NCI-H774 (cell line): Measurements from ENCODE around the gene CNRIP1.
"Not testable (repeated sequence)": the region's sequence is repeated elsewhere in the genome, so short reads cannot be mapped to it uniquely, and the experiment has no call there.

ENCODE experiments used
- DNase-seq: peaks from one replicate; lab custom pipeline; 2025; lab: John Stamatoyannopoulos, UW

The CNRIP1 gene, protein sequence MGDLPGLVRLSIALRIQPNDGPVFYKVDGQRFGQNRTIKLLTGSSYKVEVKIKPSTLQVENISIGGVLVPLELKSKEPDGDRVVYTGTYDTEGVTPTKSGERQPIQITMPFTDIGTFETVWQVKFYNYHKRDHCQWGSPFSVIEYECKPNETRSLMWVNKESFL

DNA sequence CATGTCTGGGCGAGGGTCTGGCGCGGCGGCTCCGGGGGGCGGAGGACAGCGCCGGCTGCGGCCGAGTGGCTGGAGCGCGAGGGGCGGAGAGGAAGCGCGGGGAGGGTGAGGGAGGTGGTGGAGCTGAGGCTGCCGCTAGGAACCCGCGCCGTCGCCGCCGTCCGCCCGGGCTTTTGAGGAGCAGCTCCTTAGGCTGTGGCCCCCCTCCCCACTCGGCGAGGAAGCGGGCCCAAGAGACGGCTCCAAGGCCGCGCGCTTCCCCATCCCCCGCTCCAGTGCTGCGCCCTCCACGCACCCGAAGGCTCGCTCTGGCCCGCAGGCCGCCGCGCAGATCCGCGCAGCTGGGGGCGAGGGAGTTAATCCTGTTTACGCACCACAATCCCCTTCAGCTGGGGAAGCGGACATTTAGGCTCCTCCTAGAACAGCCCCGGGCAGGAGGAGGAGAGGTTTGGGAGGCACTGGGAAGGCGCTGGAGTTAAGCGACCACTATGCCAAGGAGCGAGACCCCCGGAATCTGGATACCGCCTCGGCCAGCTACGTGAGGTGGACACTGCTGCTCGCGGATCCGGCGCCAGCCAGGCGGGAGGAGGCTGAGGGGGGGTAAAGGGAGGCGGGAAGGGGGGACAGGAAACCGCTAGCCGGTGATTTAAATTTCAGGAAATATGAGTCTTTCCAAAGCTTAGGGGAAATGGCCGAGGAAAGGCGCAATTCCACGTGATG lies at the start of gene CNRIP1:
Gene CNRIP1, minus strand, starts transcription at position 552 of the 720 bp plus-strand sequence. Its CDS starts 549 bp downstream, at position 3.
- DNase-seq = peak; percentile 53

- no peak for DNase-seq
These were observed 49.6 kb upstream of the CNRIP1 start for GRCh38 chr2:68369337-68369734.

DNA sequence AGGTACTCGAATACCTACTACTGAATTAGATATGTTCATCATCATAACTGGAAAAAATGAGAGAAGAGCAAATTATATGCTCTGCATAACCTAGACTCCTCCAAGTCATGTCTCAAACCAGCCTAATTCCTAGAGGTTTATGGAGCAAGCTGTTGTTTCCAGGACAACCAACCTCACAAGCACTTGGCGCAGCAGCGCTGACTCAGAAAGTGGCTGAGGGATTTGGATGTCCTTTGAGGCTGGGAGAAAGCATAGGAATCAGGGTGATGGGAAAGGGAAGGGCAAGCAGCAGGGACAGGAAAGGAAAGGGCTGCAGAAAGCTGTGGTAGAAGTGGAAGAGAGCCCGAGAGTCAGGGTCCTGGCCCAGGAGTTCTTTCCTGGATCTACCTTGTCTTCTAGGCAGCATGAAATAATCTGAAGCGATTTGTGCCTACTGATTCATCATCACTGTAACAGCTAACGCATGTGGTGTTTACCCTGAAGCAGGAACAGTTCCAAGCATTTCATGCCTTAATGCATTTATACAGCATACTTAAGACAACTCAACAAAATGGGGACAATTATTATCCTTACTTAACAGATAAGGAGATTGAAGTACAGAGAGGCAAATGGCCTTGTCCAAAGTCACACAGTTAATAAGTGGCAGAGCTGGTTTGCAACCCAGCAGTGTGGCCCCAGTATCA lies 49.0 kb upstream of the CNRIP1 start:
- DNase-seq = no peak

DNA sequence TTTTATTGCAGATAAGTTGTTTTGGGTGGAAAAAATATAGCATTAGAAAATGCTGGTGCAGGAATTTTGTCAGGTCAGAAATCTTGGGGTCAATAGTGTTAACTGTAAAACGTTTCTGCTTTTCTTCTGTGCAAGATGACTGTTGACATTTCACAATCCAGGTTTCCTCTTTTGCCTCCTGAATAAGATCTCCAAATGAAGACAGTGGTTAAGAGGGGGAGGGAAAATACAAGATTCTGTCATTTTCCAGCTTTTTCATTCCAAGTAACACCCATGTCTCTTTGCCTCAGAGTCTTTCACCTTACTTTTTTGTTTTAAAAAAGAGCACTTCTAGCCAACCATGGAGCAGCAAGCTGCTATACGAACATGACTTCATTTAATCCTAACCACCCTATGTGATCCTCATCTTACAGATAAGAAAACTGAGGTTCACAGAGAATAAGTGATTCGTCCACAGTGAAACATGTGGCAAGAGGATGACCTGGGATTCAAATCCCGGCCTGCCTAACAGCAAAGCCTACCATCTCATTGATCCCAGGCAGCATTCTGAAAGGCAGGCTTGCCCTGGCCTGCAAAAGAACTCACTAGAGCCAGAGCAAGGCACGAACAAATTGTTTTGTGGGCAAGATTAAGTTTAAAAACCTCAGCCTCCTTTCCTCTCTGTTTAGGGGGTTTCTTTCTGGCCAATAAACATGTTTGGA lies 48.4 kb upstream of the CNRIP1 start:
- DNase-seq = no peak

- DNase-seq = no peak
These were observed 46.4 kb upstream of the CNRIP1 start for GRCh38 chr2:68366083-68366560.

- DNase-seq = no peak
These were observed 45.3 kb upstream of the CNRIP1 start, which contains the start of gene PLEK for GRCh38 chr2:68365087-68365486. Gene PLEK, plus strand, starts transcription at chr2:68365282. Its CDS starts 70 bp downstream, at chr2:68365352.

DNA sequence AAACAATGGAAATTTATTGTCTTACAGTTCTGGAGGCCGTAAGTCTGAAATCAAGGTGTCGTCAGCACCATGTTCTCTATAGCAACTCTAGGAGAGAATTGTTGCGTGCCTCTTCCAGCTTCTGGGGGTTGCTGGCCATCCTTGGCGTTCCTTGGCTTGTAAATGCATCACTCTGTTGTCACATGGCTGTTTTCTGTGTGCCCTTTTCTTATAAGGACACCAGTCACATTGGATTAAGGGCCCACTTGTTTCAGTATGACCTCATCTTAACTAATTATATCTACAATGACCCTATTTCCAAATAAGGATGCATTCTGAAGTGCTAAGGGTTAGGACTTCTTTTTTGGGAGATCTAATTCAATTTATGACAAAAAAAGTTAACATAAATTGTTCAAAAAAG lies 44.0 kb upstream of the CNRIP1 start:
- no peak for DNase-seq

- no peak for DNase-seq
These were observed 43.0 kb upstream of the CNRIP1 start for GRCh38 chr2:68362749-68363148.

DNA sequence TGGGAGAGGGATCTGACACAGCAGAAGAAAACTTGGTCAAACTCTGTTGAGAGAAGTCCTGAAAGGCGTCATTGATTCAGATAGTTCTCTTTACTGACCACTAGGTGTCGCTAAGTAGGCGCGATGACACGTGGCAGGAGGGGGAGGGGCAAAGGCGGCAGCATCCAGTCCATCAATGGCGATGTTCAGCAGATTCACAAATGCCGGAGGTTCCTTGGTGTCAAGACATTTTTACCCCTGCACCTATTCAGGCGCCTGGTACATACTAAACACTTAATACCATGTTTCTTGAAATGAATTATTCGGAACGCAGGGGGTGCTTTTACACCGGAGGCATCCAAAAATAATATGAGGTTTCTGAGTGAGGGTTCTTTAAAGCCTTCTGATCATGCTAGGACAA lies 42.3 kb upstream of the CNRIP1 start:
- peak; percentile 12 for DNase-seq

- no peak for DNase-seq
These were observed 40.1 kb upstream of the CNRIP1 start for GRCh38 chr2:68359889-68360288.

GRCh38 chr2:68357605-68358337 lies 38.0 kb upstream of the CNRIP1 start:
- DNase-seq = peak; percentile 48

- DNase-seq = no peak
These were observed 37.0 kb upstream of the CNRIP1 start for GRCh38 chr2:68356599-68357239.

- DNase-seq = no peak
These were observed 33.1 kb upstream of the CNRIP1 start for GRCh38 chr2:68352651-68353391.

DNA sequence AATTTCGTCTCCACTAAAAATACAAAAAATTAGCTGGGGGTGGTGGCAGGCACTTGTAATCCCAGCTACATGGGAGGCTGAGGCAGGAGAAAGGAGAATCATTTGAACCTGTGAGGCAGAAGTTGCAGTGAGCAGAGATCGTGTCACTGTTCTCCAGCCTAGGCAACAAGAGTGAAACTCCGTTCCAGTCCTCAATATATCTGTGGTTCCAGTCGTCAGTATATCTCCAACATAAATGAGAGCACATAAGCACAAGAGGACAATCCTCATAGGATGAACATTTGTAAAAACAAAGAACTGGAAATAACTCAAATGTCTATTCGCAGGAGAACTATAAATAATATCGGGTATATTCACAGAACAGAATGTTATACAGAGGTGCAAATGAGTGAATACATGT lies 32.2 kb upstream of the CNRIP1 start:
- DNase-seq = no peak

DNA sequence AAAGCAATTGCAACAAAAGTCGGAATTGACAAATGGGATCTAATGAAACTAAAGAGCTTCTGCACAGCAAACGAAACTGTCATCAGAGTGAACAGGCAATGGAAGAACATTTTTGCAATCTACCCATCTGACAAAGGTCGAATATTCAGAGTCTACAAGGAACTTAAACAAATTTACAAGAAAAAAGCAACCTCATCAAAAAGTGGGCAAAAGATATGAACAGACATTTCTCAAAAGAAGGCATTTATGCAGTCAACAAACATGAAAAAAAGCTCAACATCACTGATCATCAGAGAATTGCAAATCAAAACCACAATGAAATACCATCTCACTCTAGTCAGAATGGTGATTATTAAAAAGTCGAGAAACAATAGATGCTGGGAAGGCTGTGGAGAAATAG lies 29.3 kb upstream of the CNRIP1 start:
- DNase-seq = not testable (repeated sequence)

DNA sequence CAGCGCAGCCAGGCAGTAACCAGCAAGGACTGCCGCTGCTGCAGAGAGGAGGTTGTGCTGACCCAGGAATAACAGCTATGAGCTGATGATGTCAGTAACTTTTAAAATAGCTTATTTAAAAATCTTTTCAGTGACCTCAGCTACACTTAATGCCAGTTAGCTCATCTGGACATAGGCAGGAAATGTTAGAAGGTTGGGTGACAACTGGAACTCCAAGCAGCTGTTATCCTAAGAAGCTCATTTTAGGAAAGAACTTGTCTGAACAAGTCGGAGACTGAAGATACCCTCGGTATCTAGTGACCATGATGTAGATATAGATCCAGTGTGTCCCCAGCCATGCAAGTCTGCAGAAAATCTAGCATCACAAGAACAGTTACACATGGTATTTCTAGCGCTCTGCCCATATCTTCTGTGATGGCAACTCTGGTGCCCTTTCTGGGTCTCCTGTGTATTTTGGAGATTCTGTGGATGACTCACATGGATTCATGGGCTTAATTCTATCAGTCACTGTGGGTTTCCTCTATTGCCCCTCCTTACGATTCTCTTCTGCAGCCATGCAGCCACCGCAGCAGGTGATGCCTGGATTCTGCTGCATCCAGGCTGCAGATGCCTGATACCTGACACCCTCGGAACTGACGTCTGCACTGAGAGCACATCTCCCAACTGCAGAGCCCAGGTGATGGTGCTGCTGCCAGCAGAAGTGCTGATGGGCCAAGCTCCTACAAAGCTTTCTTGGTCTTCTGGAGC lies 25.6 kb upstream of the CNRIP1 start:
- DNase-seq = no peak

DNA sequence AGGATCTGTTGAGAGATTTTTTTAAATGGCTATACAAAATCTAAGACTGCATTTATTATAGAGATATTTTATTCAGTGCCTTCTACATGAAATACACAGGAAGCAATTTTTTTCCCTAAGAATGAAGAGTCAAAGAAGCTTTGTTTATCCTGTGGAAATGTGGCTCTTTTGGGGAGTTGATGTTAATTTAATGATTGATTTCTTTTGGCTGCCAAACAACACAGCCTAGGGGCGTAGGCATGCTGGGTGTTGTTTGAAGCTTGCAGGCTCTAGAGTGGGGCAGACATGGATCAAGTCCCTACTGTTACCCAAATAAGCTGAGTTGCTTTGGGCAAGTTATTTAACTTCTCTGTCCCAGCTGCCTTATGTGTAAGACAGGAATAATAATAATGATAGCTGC lies 24.3 kb upstream of the CNRIP1 start:
- DNase-seq = no peak

DNA sequence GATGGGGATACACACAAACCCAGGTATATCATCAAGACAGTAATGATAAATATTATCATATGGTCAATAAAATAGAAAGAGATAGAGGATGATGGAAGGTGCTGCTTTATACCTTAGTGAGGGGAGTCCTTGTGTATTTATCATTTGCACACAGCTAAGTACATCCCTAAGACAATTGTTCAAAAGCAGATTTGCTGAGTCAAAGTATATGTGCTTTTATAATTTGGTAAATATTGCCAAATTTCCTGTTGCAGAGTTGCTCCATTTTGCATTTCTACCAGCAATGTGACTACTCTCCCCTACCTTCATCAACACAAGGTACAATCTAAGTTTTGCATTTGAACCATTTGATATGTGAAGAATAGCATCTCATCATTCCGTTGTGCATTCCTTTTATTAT lies 22.7 kb upstream of the CNRIP1 start:
- no peak for DNase-seq

- DNase-seq = no peak
These were observed 21.8 kb upstream of the CNRIP1 start for GRCh38 chr2:68341583-68341982.

- no peak for DNase-seq
These were observed 21.2 kb upstream of the CNRIP1 start for GRCh38 chr2:68341062-68341329.
